ENCODE measurements around the gene TBXA2R.

DNA sequence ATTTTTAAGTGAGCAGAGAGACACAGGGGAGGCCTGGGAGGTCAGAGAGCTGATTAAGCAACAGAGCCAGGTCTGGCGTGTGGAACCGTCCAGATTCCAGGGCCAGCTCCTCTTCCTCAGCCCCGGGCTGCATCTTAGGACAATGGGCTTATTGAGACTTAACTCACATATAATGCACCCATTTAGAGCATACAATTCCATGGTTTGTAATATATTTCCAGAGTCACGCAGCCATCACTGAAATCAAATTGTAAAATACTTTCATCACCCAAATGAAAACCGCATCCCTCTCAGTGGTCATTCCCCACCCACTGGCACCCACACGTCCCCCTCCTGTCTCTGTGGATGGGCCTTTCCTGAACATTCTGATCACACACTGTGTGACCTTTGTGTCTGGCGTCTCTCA is 36.1 kb downstream of the TBXA2R start:
- TF ChIP-seq, protein P1, sequence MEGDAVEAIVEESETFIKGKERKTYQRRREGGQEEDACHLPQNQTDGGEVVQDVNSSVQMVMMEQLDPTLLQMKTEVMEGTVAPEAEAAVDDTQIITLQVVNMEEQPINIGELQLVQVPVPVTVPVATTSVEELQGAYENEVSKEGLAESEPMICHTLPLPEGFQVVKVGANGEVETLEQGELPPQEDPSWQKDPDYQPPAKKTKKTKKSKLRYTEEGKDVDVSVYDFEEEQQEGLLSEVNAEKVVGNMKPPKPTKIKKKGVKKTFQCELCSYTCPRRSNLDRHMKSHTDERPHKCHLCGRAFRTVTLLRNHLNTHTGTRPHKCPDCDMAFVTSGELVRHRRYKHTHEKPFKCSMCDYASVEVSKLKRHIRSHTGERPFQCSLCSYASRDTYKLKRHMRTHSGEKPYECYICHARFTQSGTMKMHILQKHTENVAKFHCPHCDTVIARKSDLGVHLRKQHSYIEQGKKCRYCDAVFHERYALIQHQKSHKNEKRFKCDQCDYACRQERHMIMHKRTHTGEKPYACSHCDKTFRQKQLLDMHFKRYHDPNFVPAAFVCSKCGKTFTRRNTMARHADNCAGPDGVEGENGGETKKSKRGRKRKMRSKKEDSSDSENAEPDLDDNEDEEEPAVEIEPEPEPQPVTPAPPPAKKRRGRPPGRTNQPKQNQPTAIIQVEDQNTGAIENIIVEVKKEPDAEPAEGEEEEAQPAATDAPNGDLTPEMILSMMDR (IDR thresholded peaks at IDR 0.05) = no peak
- TF ChIP-seq POLR2A (IDR thresholded peaks at IDR 0.05; ENCODE audit: low read depth) = no peak
- TF ChIP-seq POLR2AphosphoS5 (IDR thresholded peaks at IDR 0.05) = no peak
